ENCODE data around the gene ACKR2. TPM values are rescaled to one million over a fixed set of nuclear protein-coding genes. Genes with fewer than 3 reads are reported as not detected.

The ACKR2 gene
- total RNA-seq, 1 donor, result not detected

DNA sequence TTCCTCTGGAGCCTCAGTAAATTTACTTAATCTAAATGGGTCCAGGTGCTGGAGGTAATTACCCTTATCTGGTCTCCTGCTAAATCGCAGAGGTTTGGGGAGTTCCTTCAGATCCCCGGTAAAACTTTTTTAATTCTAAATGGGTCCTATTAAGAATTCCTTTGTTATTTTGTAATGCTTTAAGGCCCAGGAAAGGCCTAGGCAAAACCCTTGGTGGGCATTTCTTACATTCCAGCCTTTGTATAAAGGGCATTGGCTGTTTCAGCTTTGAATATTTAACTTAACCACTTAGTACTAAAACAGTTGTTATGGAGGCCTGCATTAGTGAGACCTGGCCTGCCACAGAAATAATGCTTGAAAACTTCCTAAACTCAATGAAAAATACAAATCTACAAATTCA is 81.8 kb downstream of the ACKR2 start:
- no peak for TF ChIP-seq CTCF (IDR thresholded peaks at IDR 0.05; ENCODE audit: extremely low read depth, low read depth, low read length)
- H3K4me2 ChIP-seq (ENCODE audit: insufficient read depth, low read length), result no peak overlapping the region
- no peak overlapping the region for H3K27ac ChIP-seq (ENCODE audit: low read depth, low read length)
- no peaks in the 10 kb centered on the region for H3K36me3 ChIP-seq (ENCODE audit: insufficient read depth, low read length)
- no peak overlapping the region for H2AFZ ChIP-seq (ENCODE audit: low read length)
- DNase-seq (ENCODE audit: insufficient read length, low spot score, missing footprints), result no peak
- H3K27me3 ChIP-seq (ENCODE audit: insufficient read depth, low read length), result peaks cover 14% of the 10 kb centered on the region
- H3K4me3 ChIP-seq (ENCODE audit: insufficient read depth, low read length), result no peak overlapping the region
- H4K20me1 ChIP-seq (ENCODE audit: insufficient read depth, low read length), result no peaks in the 10 kb centered on the region
- H3K9me3 ChIP-seq (ENCODE audit: low read depth, low read length), result no peaks in the 10 kb centered on the region
- H3K4me1 ChIP-seq (ENCODE audit: insufficient read depth, low read length), result no peaks in the 10 kb centered on the region
- H3K79me2 ChIP-seq (ENCODE audit: insufficient read depth, low read length), result no peaks in the 10 kb centered on the region

DNA sequence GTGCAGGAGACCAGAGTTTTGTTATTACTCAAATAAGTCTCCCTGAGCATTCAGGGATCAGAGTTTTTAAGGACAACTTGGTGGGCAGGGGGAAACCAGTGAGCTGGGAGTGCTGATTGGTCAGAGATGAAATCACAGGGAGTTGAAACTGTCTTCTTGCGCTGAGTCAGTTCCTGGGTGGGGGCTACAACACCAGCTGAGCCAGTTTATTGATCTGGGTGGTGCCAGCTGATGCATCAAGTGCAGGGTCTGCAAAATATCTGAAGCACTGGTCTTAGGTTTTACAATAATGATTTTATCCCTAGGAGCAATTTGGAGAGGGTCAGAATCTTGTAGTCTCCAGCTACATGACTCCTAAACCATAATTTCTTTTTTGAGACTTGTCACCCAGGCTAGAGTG is 82.9 kb downstream of the ACKR2 start:
- H2AFZ ChIP-seq (ENCODE audit: low read length), result no peak overlapping the region
- H3K4me1 ChIP-seq (ENCODE audit: insufficient read depth, low read length), result no peaks in the 10 kb centered on the region
- no peak overlapping the region for H3K4me2 ChIP-seq (ENCODE audit: insufficient read depth, low read length)
- H3K79me2 ChIP-seq (ENCODE audit: insufficient read depth, low read length), result no peaks in the 10 kb centered on the region
- no peak for DNase-seq (ENCODE audit: insufficient read length, low spot score, missing footprints)
- H3K36me3 ChIP-seq (ENCODE audit: insufficient read depth, low read length), result no peaks in the 10 kb centered on the region
- peaks cover 11% of the 10 kb centered on the region for H3K27me3 ChIP-seq (ENCODE audit: insufficient read depth, low read length)
- no peaks in the 10 kb centered on the region for H4K20me1 ChIP-seq (ENCODE audit: insufficient read depth, low read length)
- no peak for TF ChIP-seq CTCF (IDR thresholded peaks at IDR 0.05; ENCODE audit: extremely low read depth, low read depth, low read length)
- no peaks in the 10 kb centered on the region for H3K9me3 ChIP-seq (ENCODE audit: low read depth, low read length)
- no peak overlapping the region for H3K27ac ChIP-seq (ENCODE audit: low read depth, low read length)
- H3K4me3 ChIP-seq (ENCODE audit: insufficient read depth, low read length), result no peak overlapping the region

DNA sequence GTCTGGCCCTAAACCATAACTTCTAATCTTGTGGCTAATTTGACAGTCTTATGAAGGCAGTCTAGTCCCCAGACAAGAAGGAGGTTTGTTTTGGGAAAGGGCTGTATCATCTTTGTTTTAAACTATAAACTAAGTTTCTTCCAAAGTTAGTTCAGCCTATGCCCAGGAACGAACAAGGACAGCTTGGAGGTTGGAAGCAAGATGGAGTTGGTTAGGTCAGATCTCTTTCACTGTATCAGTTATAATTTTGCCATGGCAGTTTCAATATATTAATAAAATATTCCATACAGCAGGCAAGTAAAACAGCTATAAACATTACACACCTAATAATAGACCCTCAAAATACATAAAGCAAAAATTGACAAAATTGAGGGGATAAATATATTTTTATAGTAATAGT is 83.6 kb downstream of the ACKR2 start:
- H3K27me3 ChIP-seq (ENCODE audit: insufficient read depth, low read length), result peaks cover 10% of the 10 kb centered on the region
- H3K27ac ChIP-seq (ENCODE audit: low read depth, low read length), result no peak overlapping the region
- DNase-seq (ENCODE audit: insufficient read length, low spot score, missing footprints), result no peak
- H3K9me3 ChIP-seq (ENCODE audit: low read depth, low read length), result no peaks in the 10 kb centered on the region
- no peak overlapping the region for H3K4me2 ChIP-seq (ENCODE audit: insufficient read depth, low read length)
- H3K36me3 ChIP-seq (ENCODE audit: insufficient read depth, low read length), result no peaks in the 10 kb centered on the region
- H3K4me1 ChIP-seq (ENCODE audit: insufficient read depth, low read length), result no peaks in the 10 kb centered on the region
- no peak for TF ChIP-seq CTCF (IDR thresholded peaks at IDR 0.05; ENCODE audit: extremely low read depth, low read depth, low read length)
- H3K4me3 ChIP-seq (ENCODE audit: insufficient read depth, low read length), result no peak overlapping the region
- no peak overlapping the region for H2AFZ ChIP-seq (ENCODE audit: low read length)
- no peaks in the 10 kb centered on the region for H4K20me1 ChIP-seq (ENCODE audit: insufficient read depth, low read length)
- H3K79me2 ChIP-seq (ENCODE audit: insufficient read depth, low read length), result no peaks in the 10 kb centered on the region

- H3K79me2 ChIP-seq (ENCODE audit: insufficient read depth, low read length), result no peaks in the 10 kb centered on the region
- H2AFZ ChIP-seq (ENCODE audit: low read length), result no peak overlapping the region
- no peak overlapping the region for H3K27ac ChIP-seq (ENCODE audit: low read depth, low read length)
- no peak overlapping the region for H3K4me2 ChIP-seq (ENCODE audit: insufficient read depth, low read length)
- no peak for TF ChIP-seq CTCF (IDR thresholded peaks at IDR 0.05; ENCODE audit: extremely low read depth, low read depth, low read length)
- H3K27me3 ChIP-seq (ENCODE audit: insufficient read depth, low read length), result peaks cover 7% of the 10 kb centered on the region
- H3K4me1 ChIP-seq (ENCODE audit: insufficient read depth, low read length), result no peaks in the 10 kb centered on the region
- H4K20me1 ChIP-seq (ENCODE audit: insufficient read depth, low read length), result no peaks in the 10 kb centered on the region
- H3K4me3 ChIP-seq (ENCODE audit: insufficient read depth, low read length), result no peak overlapping the region
- no peaks in the 10 kb centered on the region for H3K36me3 ChIP-seq (ENCODE audit: insufficient read depth, low read length)
- no peaks in the 10 kb centered on the region for H3K9me3 ChIP-seq (ENCODE audit: low read depth, low read length)
- no peak for DNase-seq (ENCODE audit: insufficient read length, low spot score, missing footprints)
Measured at GRCh38 chr3:42894698-42895579, 85.7 kb downstream of the ACKR2 start.
